HG03520 (cell line): ENCODE measurements around the gene TIAL1.
"Not testable (repeated sequence)": the region's sequence is repeated elsewhere in the genome, so short reads cannot be mapped to it uniquely, and the experiment has no call there.

Experiments
- ATAC-seq: cut with Tn5 transposase; IDR thresholded peaks from one replicate; pipeline ENCODE4 v1.9.1; 2021; ENCODE audit warnings: mild to moderate bottlenecking, moderate library complexity; ENCODE audit not compliant: unreplicated experiment

TIAL1 gene

GRCh38 chr10:119533473-119533872 lies 63.3 kb downstream of the TIAL1 start:
- no peak for ATAC-seq

- ATAC-seq = not testable (repeated sequence)
These were observed 64.0 kb downstream of the TIAL1 start for GRCh38 chr10:119532791-119533190.

GRCh38 chr10:119532251-119532650 lies 64.5 kb downstream of the TIAL1 start:
- not testable (repeated sequence) for ATAC-seq

- no peak for ATAC-seq
These were observed 65.7 kb downstream of the TIAL1 start for GRCh38 chr10:119531067-119531466.

GRCh38 chr10:119528663-119529237 lies 68.0 kb downstream of the TIAL1 start:
- ATAC-seq = not testable (repeated sequence)

GRCh38 chr10:119526621-119527592 lies 69.9 kb downstream of the TIAL1 start:
- ATAC-seq = no peak

GRCh38 chr10:119526149-119526548 lies 70.6 kb downstream of the TIAL1 start:
- no peak for ATAC-seq

- ATAC-seq = no peak
These were observed 71.6 kb downstream of the TIAL1 start for GRCh38 chr10:119525116-119525515.

- no peak for ATAC-seq
These were observed 72.1 kb downstream of the TIAL1 start for GRCh38 chr10:119524720-119525070.

GRCh38 chr10:119523895-119524719 lies 72.7 kb downstream of the TIAL1 start:
- no peak for ATAC-seq
